Globus pallidus (tissue), 1 donor: ENCODE measurements around the gene MRTFB.

ENCODE experiments used
- DNase-seq: peaks from one replicate; pipeline ENCODE4 v3.0.0-alpha.2; 2015; ENCODE audit warnings: low spot score

The MRTFB gene

GRCh38 chr16:14186007-14186794 is 115.1 kb downstream of the MRTFB start:
- DNase-seq: peak; percentile 48

- peak; percentile 17 for DNase-seq
Measured at GRCh38 chr16:14186795-14187221, 115.7 kb downstream of the MRTFB start.

GRCh38 chr16:14187517-14188338 is 116.6 kb downstream of the MRTFB start:
- no peak for DNase-seq

- no peak for DNase-seq
Measured at GRCh38 chr16:14193316-14193871, 122.3 kb downstream of the MRTFB start.

GRCh38 chr16:14194721-14195120 is 123.6 kb downstream of the MRTFB start:
- DNase-seq: no peak

- DNase-seq: no peak
Measured at GRCh38 chr16:14196011-14196410, 124.9 kb downstream of the MRTFB start.

- no peak for DNase-seq
Measured at GRCh38 chr16:14196539-14196938, 125.4 kb downstream of the MRTFB start.

GRCh38 chr16:14198012-14198411 is 126.9 kb downstream of the MRTFB start:
- DNase-seq: no peak

- DNase-seq: no peak
Measured at GRCh38 chr16:14198572-14198971, 127.5 kb downstream of the MRTFB start.

GRCh38 chr16:14199199-14199598 is 128.1 kb downstream of the MRTFB start:
- DNase-seq: no peak

- no peak for DNase-seq
Measured at GRCh38 chr16:14199624-14200023, 128.5 kb downstream of the MRTFB start.

- no peak for DNase-seq
Measured at GRCh38 chr16:14202095-14202494, 131.0 kb downstream of the MRTFB start.

GRCh38 chr16:14202697-14203096 is 131.6 kb downstream of the MRTFB start:
- DNase-seq: no peak

GRCh38 chr16:14203166-14203565 is 132.0 kb downstream of the MRTFB start:
- no peak for DNase-seq

- DNase-seq: no peak
Measured at GRCh38 chr16:14205666-14206065, 134.5 kb downstream of the MRTFB start.

- DNase-seq: no peak
Measured at GRCh38 chr16:14211856-14212543, 140.9 kb downstream of the MRTFB start.

- no peak for DNase-seq
Measured at GRCh38 chr16:14215941-14216340, 144.8 kb downstream of the MRTFB start.

GRCh38 chr16:14219983-14220382 is 148.9 kb downstream of the MRTFB start:
- no peak for DNase-seq

GRCh38 chr16:14223632-14224031 is 152.5 kb downstream of the MRTFB start:
- no peak for DNase-seq

GRCh38 chr16:14225457-14225856 is 154.3 kb downstream of the MRTFB start:
- DNase-seq: no peak

GRCh38 chr16:14232106-14232864 is 161.2 kb downstream of the MRTFB start:
- no peak for DNase-seq

GRCh38 chr16:14236401-14236800 is 165.3 kb downstream of the MRTFB start:
- no peak for DNase-seq
